HepG2 (cell line): Measurements from ENCODE around the gene ZFYVE21. TPM values are rescaled to one million over a fixed set of nuclear protein-coding genes. Genes with fewer than 3 reads are reported as not detected.
A peak's percentile ranks its signal among the peaks of the same experiment; 100 is the strongest.

Source experiments
- BCLAF1 ChIP-seq: fragments of 450-650 bp; IDR thresholded peaks from 2 replicates; pipeline ENCODE4 v1.6.1; 2017; ENCODE audit warnings: mild to moderate bottlenecking
- CBX2 ChIP-seq, 2 experiments: fragments of 200-600 bp in 1 of 2; sonication (generic); formaldehyde crosslinking in 1 of 2; IDR thresholded peaks; 2 replicates each; pipeline versions ENCODE4 v1.7.0 to v1.8.1; 2018 to 2022; ENCODE audit warnings: low read depth in 2 of 2, low read length in 1 of 2, mild to moderate bottlenecking in 1 of 2, missing genetic modification reagents in 1 of 2
- CENPX ChIP-seq: sonication (generic); formaldehyde crosslinking; IDR thresholded peaks from 2 replicates; pipeline ENCODE4 v1.9.0; 2021; ENCODE audit warnings: mild to moderate bottlenecking, missing genetic modification reagents, moderate library complexity
- GATAD2A ChIP-seq: IDR thresholded peaks from 2 replicates; pipeline ENCODE4 v1.6.1; 2016
- KDM5B ChIP-seq: sonication (generic); formaldehyde crosslinking; IDR thresholded peaks from 2 replicates; pipeline ENCODE4 v1.4.0; 2020; ENCODE audit warnings: missing genetic modification reagents, mild to moderate bottlenecking, borderline replicate concordance
- KLF6 ChIP-seq: IDR thresholded peaks from 2 replicates; pipeline ENCODE4 v1.8.0; 2016; ENCODE audit warnings: missing biosample characterization, missing genetic modification reagents
- MEIS2 ChIP-seq: sonication (generic); formaldehyde crosslinking; IDR thresholded peaks from 2 replicates; pipeline ENCODE4 v1.9.0; 2021; ENCODE audit warnings: mild to moderate bottlenecking, missing genetic modification reagents
- MTF1 ChIP-seq: sonication (generic); formaldehyde crosslinking; IDR thresholded peaks from 2 replicates; pipeline ENCODE4 v1.5.0; 2020; ENCODE audit warnings: missing genetic modification reagents
- SRSF4 ChIP-seq: fragments of 200-400 bp; formaldehyde crosslinking; IDR thresholded peaks from one replicate; pipeline ENCODE4 v1.6.1; 2018; ENCODE audit warnings: mild to moderate bottlenecking, low read depth, low read length, moderate library complexity; ENCODE audit not compliant: poor library complexity, severe bottlenecking
- SRSF9 ChIP-seq: fragments of 200-400 bp; formaldehyde crosslinking; IDR thresholded peaks from 2 replicates; pipeline ENCODE4 v1.6.1; 2018; ENCODE audit warnings: borderline replicate concordance, mild to moderate bottlenecking, low read depth, low read length; ENCODE audit not compliant: insufficient read depth, poor library complexity, severe bottlenecking
- TGIF2 ChIP-seq: IDR thresholded peaks from 2 replicates; pipeline ENCODE4 v1.6.1; 2016; ENCODE audit warnings: control low read depth, missing compliant biosample characterization
- ZFP90 ChIP-seq: sonication (generic); formaldehyde crosslinking; IDR thresholded peaks from 2 replicates; pipeline ENCODE4 v1.8.0; 2022; ENCODE audit warnings: missing genetic modification reagents, mild to moderate bottlenecking, inconsistent platforms, borderline replicate concordance
- ZGPAT ChIP-seq: IDR thresholded peaks from 2 replicates; pipeline ENCODE4 v1.6.1; 2016; ENCODE audit warnings: mild to moderate bottlenecking
- ZNF296 ChIP-seq: sonication (generic); formaldehyde crosslinking; conservative IDR thresholded peaks from 2 replicates; pipeline ENCODE4 v1.5.0; 2020; ENCODE audit warnings: mild to moderate bottlenecking, missing genetic modification reagents
- ZNF513 ChIP-seq: sonication (generic); formaldehyde crosslinking; conservative IDR thresholded peaks from 2 replicates; pipeline ENCODE4 v1.5.0; 2020; ENCODE audit warnings: missing genetic modification reagents
- ZNF543 ChIP-seq: sonication (generic); formaldehyde crosslinking; IDR thresholded peaks from 2 replicates; pipeline ENCODE4 v1.4.0; 2020; ENCODE audit warnings: mild to moderate bottlenecking, missing genetic modification reagents
- ZNF547 ChIP-seq: sonication (generic); formaldehyde crosslinking; IDR thresholded peaks from 2 replicates; pipeline ENCODE4 v1.5.1; 2020; ENCODE audit warnings: mild to moderate bottlenecking, missing genetic modification reagents
- ZNF687 ChIP-seq: sonication (generic); formaldehyde crosslinking; IDR thresholded peaks from 2 replicates; pipeline ENCODE4 v1.5.1; 2020; ENCODE audit warnings: mild to moderate bottlenecking, missing genetic modification reagents, moderate library complexity
- polyA plus RNA-seq, 8 experiments: library from polyadenylated mRNA; depleted of rRNA in 3 of 8; stranded (reverse) in 7 of 8; unstranded in 1 of 8; fragments of >200 nt; fragmentation: Illumina TruSeq in 4 of 8; extraction: Trizol in 4 of 8; gene quantifications; 2 replicates each; pipeline versions ENCODE4 v1.2.1 to v1.2.3, GENCODE V29; 2011 to 2016; ENCODE audit warnings: low read depth in 4 of 8, missing spikeins in 1 of 8, mixed read lengths in 1 of 8; ENCODE audit not compliant: insufficient read depth in 1 of 8
- total RNA-seq, 5 experiments: library from RNA; depleted of rRNA; stranded (reverse); fragments of >200 nt; fragmentation: Illumina TruSeq; extraction: Trizol; gene quantifications; 2 replicates each; pipeline ENCODE4 v1.2.3, GENCODE V29; 2016; ENCODE audit warnings: low read depth in 1 of 5

Gene ZFYVE21
- total and polyA plus RNA-seq, 2 of the 13 experiments (the other 11 are each of a cell fraction or from before 2014, with no cell fraction given) = 34.3 to 34.4 TPM

- TF ChIP-seq ZFP90 (no peak; the same call in 1 of the 2 replicates), BCLAF1 (no peak), KLF6 (CRISPR knock-in tag) (no peak), CENPX (CRISPR knock-in tag) (no peak), MEIS2 (CRISPR knock-in tag) (peak; percentile 7; the same call in 1 of the 2 replicates), ZNF543 (no peak), ZNF687 (CRISPR knock-in tag) (peak; percentile 89), GATAD2A (CRISPR knock-in tag) (no peak), CBX2 (IDR thresholded peaks at IDR 0.05; ENCODE audit: low read depth, low read length) (no peak), CBX2 (CRISPR knock-in tag; IDR thresholded peaks at IDR 0.05; ENCODE audit: low read depth) (no peak), ZGPAT (CRISPR knock-in tag) (0 out of 2 replicates have a peak, but pooled peaks have one; percentile 15), TGIF2 (CRISPR knock-in tag) (no peak), MTF1 (no peak), ZNF547 (0 out of 2 replicates have a peak, but pooled peaks have one; percentile 62), SRSF4 (no peak), SRSF9 (no peak), ZNF296 (no peak), KDM5B (CRISPR knock-in tag) (peak; percentile 77; the same call in 1 of the 2 replicates), ZNF513 (0 out of 2 replicates have a peak, but pooled peaks have one; percentile 14)
These were observed at the start of gene ZFYVE21, which contains the start of gene XRCC3 (continued) for GRCh38 chr14:103715052-103716000.
